HG03457 (cell line): ENCODE data around the gene CRMP1.

Experiments
- ATAC-seq: cut with Tn5 transposase; IDR thresholded peaks from one replicate; pipeline ENCODE4 v1.9.1; 2021; ENCODE audit warnings: moderate number of reproducible peaks; ENCODE audit not compliant: unreplicated experiment

Gene CRMP1

GRCh38 chr4:5801696-5802095 is 91.2 kb downstream of the CRMP1 start:
- ATAC-seq, result no peak

GRCh38 chr4:5800496-5800895 is 92.4 kb downstream of the CRMP1 start:
- no peak for ATAC-seq

- ATAC-seq, result no peak
These were observed 93.5 kb downstream of the CRMP1 start for GRCh38 chr4:5799406-5799805.

- ATAC-seq, result no peak
These were observed 93.9 kb downstream of the CRMP1 start for GRCh38 chr4:5798946-5799345.

GRCh38 chr4:5798462-5798861 is 94.4 kb downstream of the CRMP1 start:
- ATAC-seq, result no peak

- no peak for ATAC-seq
These were observed 95.0 kb downstream of the CRMP1 start for GRCh38 chr4:5797866-5798265.

GRCh38 chr4:5796976-5797375 is 95.9 kb downstream of the CRMP1 start:
- no peak for ATAC-seq

- ATAC-seq, result no peak
These were observed 97.3 kb downstream of the CRMP1 start for GRCh38 chr4:5795580-5795979.

GRCh38 chr4:5793514-5793913 is 99.4 kb downstream of the CRMP1 start:
- no peak for ATAC-seq

GRCh38 chr4:5791654-5792053 is 101.2 kb downstream of the CRMP1 start:
- no peak for ATAC-seq

GRCh38 chr4:5790546-5790857 is 102.4 kb downstream of the CRMP1 start:
- no peak for ATAC-seq

GRCh38 chr4:5789141-5789540 is 103.7 kb downstream of the CRMP1 start:
- ATAC-seq, result no peak

GRCh38 chr4:5788144-5788543 is 104.7 kb downstream of the CRMP1 start:
- ATAC-seq, result no peak

- ATAC-seq, result no peak
These were observed 105.6 kb downstream of the CRMP1 start for GRCh38 chr4:5787311-5787710.

- no peak for ATAC-seq
These were observed 106.8 kb downstream of the CRMP1 start for GRCh38 chr4:5785806-5786680.

GRCh38 chr4:5784960-5785611 is 107.8 kb downstream of the CRMP1 start:
- no peak for ATAC-seq

- ATAC-seq, result no peak
These were observed 108.9 kb downstream of the CRMP1 start for GRCh38 chr4:5784021-5784420.

GRCh38 chr4:5783486-5783885 is 109.4 kb downstream of the CRMP1 start:
- ATAC-seq, result no peak

- ATAC-seq, result no peak
These were observed 109.9 kb downstream of the CRMP1 start for GRCh38 chr4:5782829-5783476.

GRCh38 chr4:5781691-5782090 is 111.2 kb downstream of the CRMP1 start:
- no peak for ATAC-seq

- no peak for ATAC-seq
These were observed 111.9 kb downstream of the CRMP1 start for GRCh38 chr4:5780831-5781480.

- ATAC-seq, result no peak
These were observed 116.4 kb downstream of the CRMP1 start for GRCh38 chr4:5776510-5776909.
